Measurements from ENCODE around the gene RASD2.

Gene RASD2

GRCh38 chr22:35596821-35597220 lies 56.2 kb downstream of the RASD2 start:
- no peak for DNase-seq
- no peaks in the 10 kb centered on the region for H3K9me3 ChIP-seq (ENCODE audit: insufficient read depth, low read depth, low read length)
- no peak overlapping the region for H2BK120ac ChIP-seq (ENCODE audit: insufficient read depth, low read length, poor library complexity)
- H3K4me2 ChIP-seq (ENCODE audit: low read length) = peak overlapping the region; percentile 26
- H2AK5ac ChIP-seq (ENCODE audit: low read length) = no peak overlapping the region
- H3K79me2 ChIP-seq (ENCODE audit: control insufficient read depth, insufficient read depth, low read length, poor library complexity) = no peaks in the 10 kb centered on the region
- H3K4me1 ChIP-seq (ENCODE audit: control insufficient read depth in 1 of 2, insufficient read depth in 2 of 2, low read length in 2 of 2) = peaks cover 2 to 8% of the 10 kb centered on the region in 2 experiments
- H2BK12ac ChIP-seq (ENCODE audit: low read length) = no peak overlapping the region
- H4K91ac ChIP-seq (ENCODE audit: low read depth, low read length) = no peak overlapping the region
- no peak overlapping the region for H4K12ac ChIP-seq (ENCODE audit: low read depth, low read length)
- no peak overlapping the region for H3K4me3 ChIP-seq (ENCODE audit: low read depth, low read length)
- H3K18ac ChIP-seq (ENCODE audit: low read length) = no peak overlapping the region
- peak overlapping the region; percentile 33 for H3K27ac ChIP-seq (ENCODE audit: low read depth, low read length)
- H3K23ac ChIP-seq (ENCODE audit: low read length) = no peak overlapping the region
- H4K8ac ChIP-seq (ENCODE audit: low read depth, low read length) = no peak overlapping the region
- no peak overlapping the region for H2BK5ac ChIP-seq (ENCODE audit: low read depth, low read length, poor library complexity)
- H2AFZ ChIP-seq (ENCODE audit: insufficient read depth, low read length, poor library complexity) = no peak overlapping the region
- WGBS (ENCODE audit: extremely low coverage, insufficient coverage, insufficient read length) = no CpG with 5 or more reads among the region's 7 CpGs
- H3K79me1 ChIP-seq (ENCODE audit: low read length) = no peaks in the 10 kb centered on the region
- no peak overlapping the region for H3K4ac ChIP-seq (ENCODE audit: low read depth, low read length)
- H3K14ac ChIP-seq (ENCODE audit: low read length) = no peak overlapping the region
- no peaks in the 10 kb centered on the region for H3K36me3 ChIP-seq (ENCODE audit: control insufficient read depth in 1 of 2, insufficient read depth in 2 of 2, low read length in 2 of 2)
- H3K27me3 ChIP-seq (ENCODE audit: insufficient read depth, low read length) = no peaks in the 10 kb centered on the region
- no peak overlapping the region for H3K9ac ChIP-seq (ENCODE audit: low read length)

- no peak overlapping the region for H3K23ac ChIP-seq (ENCODE audit: low read length)
- H3K9me3 ChIP-seq (ENCODE audit: insufficient read depth, low read depth, low read length) = no peaks in the 10 kb centered on the region
- no peaks in the 10 kb centered on the region for H3K36me3 ChIP-seq (ENCODE audit: control insufficient read depth in 1 of 2, insufficient read depth in 2 of 2, low read length in 2 of 2)
- no peak overlapping the region for H3K4me2 ChIP-seq (ENCODE audit: low read length)
- no peak overlapping the region for H2AK5ac ChIP-seq (ENCODE audit: low read length)
- DNase-seq = no peak
- no CpG with 5 or more reads among the region's 16 CpGs for WGBS (ENCODE audit: extremely low coverage, insufficient coverage, insufficient read length)
- no peak overlapping the region for H2BK120ac ChIP-seq (ENCODE audit: insufficient read depth, low read length, poor library complexity)
- H3K4me3 ChIP-seq (ENCODE audit: low read depth, low read length) = no peak overlapping the region
- no peak overlapping the region for H3K4ac ChIP-seq (ENCODE audit: low read depth, low read length)
- no peaks in the 10 kb centered on the region for H3K27me3 ChIP-seq (ENCODE audit: insufficient read depth, low read length)
- no peak overlapping the region for H3K9ac ChIP-seq (ENCODE audit: low read length)
- no peak overlapping the region for H2AFZ ChIP-seq (ENCODE audit: insufficient read depth, low read length, poor library complexity)
- no peak overlapping the region for H3K14ac ChIP-seq (ENCODE audit: low read length)
- H3K4me1 ChIP-seq (ENCODE audit: control insufficient read depth in 1 of 2, insufficient read depth in 2 of 2, low read length in 2 of 2) = peaks cover 0 to 11% of the 10 kb centered on the region in 2 experiments
- no peaks in the 10 kb centered on the region for H3K79me1 ChIP-seq (ENCODE audit: low read length)
- no peak overlapping the region for H2BK5ac ChIP-seq (ENCODE audit: low read depth, low read length, poor library complexity)
- H3K18ac ChIP-seq (ENCODE audit: low read length) = no peak overlapping the region
- H4K12ac ChIP-seq (ENCODE audit: low read depth, low read length) = no peak overlapping the region
- no peak overlapping the region for H2BK12ac ChIP-seq (ENCODE audit: low read length)
- no peak overlapping the region for H3K27ac ChIP-seq (ENCODE audit: low read depth, low read length)
- no peak overlapping the region for H4K91ac ChIP-seq (ENCODE audit: low read depth, low read length)
- H3K79me2 ChIP-seq (ENCODE audit: control insufficient read depth, insufficient read depth, low read length, poor library complexity) = no peaks in the 10 kb centered on the region
- H4K8ac ChIP-seq (ENCODE audit: low read depth, low read length) = no peak overlapping the region
Measured at GRCh38 chr22:35597692-35598395, 57.2 kb downstream of the RASD2 start.

- Histone ChIP-seq H3K18ac (ENCODE audit: low read length) (no peak overlapping the region), H3K14ac (ENCODE audit: low read length) (no peak overlapping the region), H3K9me3 (ENCODE audit: insufficient read depth, low read depth, low read length) (no peaks in the 10 kb centered on the region), H3K27ac (ENCODE audit: low read depth, low read length) (no peak overlapping the region), H3K4me2 (ENCODE audit: low read length) (no peak overlapping the region), H3K36me3 (ENCODE audit: control insufficient read depth in 1 of 2, insufficient read depth in 2 of 2, low read length in 2 of 2) (no peaks in the 10 kb centered on the region), H3K79me2 (ENCODE audit: control insufficient read depth, insufficient read depth, low read length, poor library complexity) (no peaks in the 10 kb centered on the region), H2AFZ (ENCODE audit: insufficient read depth, low read length, poor library complexity) (no peak overlapping the region), H4K8ac (ENCODE audit: low read depth, low read length) (no peak overlapping the region), H3K9ac (ENCODE audit: low read length) (no peak overlapping the region), H3K79me1 (ENCODE audit: low read length) (peaks cover 2% of the 10 kb centered on the region), H2BK120ac (ENCODE audit: insufficient read depth, low read length, poor library complexity) (no peak overlapping the region), H4K91ac (ENCODE audit: low read depth, low read length) (no peak overlapping the region), H4K12ac (ENCODE audit: low read depth, low read length) (no peak overlapping the region), H3K4me3 (ENCODE audit: low read depth, low read length) (no peak overlapping the region), H3K4ac (ENCODE audit: low read depth, low read length) (no peak overlapping the region), H3K4me1 (ENCODE audit: control insufficient read depth in 1 of 2, insufficient read depth in 2 of 2, low read length in 2 of 2) (peaks cover 0 to 11% of the 10 kb centered on the region in 2 experiments), H2BK5ac (ENCODE audit: low read depth, low read length, poor library complexity) (no peak overlapping the region), H2BK12ac (ENCODE audit: low read length) (no peak overlapping the region), H3K23ac (ENCODE audit: low read length) (no peak overlapping the region), H3K27me3 (ENCODE audit: insufficient read depth, low read length) (no peaks in the 10 kb centered on the region), H2AK5ac (ENCODE audit: low read length) (no peak overlapping the region)
- DNase-seq = no peak
- no CpG with 5 or more reads among the region's 4 CpGs for WGBS (ENCODE audit: extremely low coverage, insufficient coverage, insufficient read length)
Measured at GRCh38 chr22:35598396-35598710, 57.7 kb downstream of the RASD2 start.

- Histone ChIP-seq H2BK12ac (ENCODE audit: low read length) (no peak overlapping the region), H3K79me1 (ENCODE audit: low read length) (peaks cover 2% of the 10 kb centered on the region), H2AFZ (ENCODE audit: insufficient read depth, low read length, poor library complexity) (no peak overlapping the region), H3K27ac (ENCODE audit: low read depth, low read length) (no peak overlapping the region), H3K4me3 (ENCODE audit: low read depth, low read length) (no peak overlapping the region), H3K36me3 (ENCODE audit: control insufficient read depth in 1 of 2, insufficient read depth in 2 of 2, low read length in 2 of 2) (no peaks in the 10 kb centered on the region), H3K14ac (ENCODE audit: low read length) (no peak overlapping the region), H3K18ac (ENCODE audit: low read length) (no peak overlapping the region), H2BK5ac (ENCODE audit: low read depth, low read length, poor library complexity) (no peak overlapping the region), H3K9ac (ENCODE audit: low read length) (no peak overlapping the region), H4K91ac (ENCODE audit: low read depth, low read length) (no peak overlapping the region), H2BK120ac (ENCODE audit: insufficient read depth, low read length, poor library complexity) (no peak overlapping the region), H3K4me1 (ENCODE audit: control insufficient read depth in 1 of 2, insufficient read depth in 2 of 2, low read length in 2 of 2) (peaks cover 2 to 17% of the 10 kb centered on the region in 2 experiments), H4K8ac (ENCODE audit: low read depth, low read length) (no peak overlapping the region), H2AK5ac (ENCODE audit: low read length) (no peak overlapping the region), H3K23ac (ENCODE audit: low read length) (no peak overlapping the region), H4K12ac (ENCODE audit: low read depth, low read length) (no peak overlapping the region), H3K79me2 (ENCODE audit: control insufficient read depth, insufficient read depth, low read length, poor library complexity) (no peaks in the 10 kb centered on the region), H3K4me2 (ENCODE audit: low read length) (no peak overlapping the region), H3K27me3 (ENCODE audit: insufficient read depth, low read length) (no peaks in the 10 kb centered on the region), H3K4ac (ENCODE audit: low read depth, low read length) (no peak overlapping the region), H3K9me3 (ENCODE audit: insufficient read depth, low read depth, low read length) (no peaks in the 10 kb centered on the region)
- DNase-seq = no peak
- no CpG with 5 or more reads among the region's 4 CpGs for WGBS (ENCODE audit: extremely low coverage, insufficient coverage, insufficient read length)
Measured at GRCh38 chr22:35599364-35599763, 58.7 kb downstream of the RASD2 start.
